ENCODE results near the gene RBM33.

RBM33 gene

GRCh38 chr7:155764438-155764793, 120.0 kb downstream of the RBM33 start:
- Histone ChIP-seq H4K20me1 (peaks cover 8 to 72% (median 33%) of the 10 kb centered on the region in 11 experiments; a peak in 18 of 22 replicates), H3K4me3 (peak overlapping the region in 8 of 10 experiments; percentile 37 to 65 (median 52); a peak in 12 of 20 replicates), H3K27me3 (no peaks in the 10 kb centered on the region), H3K9ac (peak overlapping the region; percentile 74 to 83 (median 81); a peak in 21 of 22 replicates), H3K4me1 (peaks cover 91 to 99% (median 96%) of the 10 kb centered on the region in 10 experiments), H3K9me3 (replicated peaks in 1 of 11) (peaks cover 0 to 31% (median 17%) of the 10 kb centered on the region in 11 experiments; a peak in 18 of 22 replicates), H3K36me3 (peaks cover 48 to 74% (median 64%) of the 10 kb centered on the region in 11 experiments), H3K4me2 (peak overlapping the region; percentile 75 to 99 (median 93)), H3K27ac (peak overlapping the region; percentile 86 to 94 (median 92))
- no peak for TF ChIP-seq Cebpa-rat (IDR thresholded peaks at IDR 0.05)

GRCh38 chr7:155765458-155765857, 121.0 kb downstream of the RBM33 start:
- Histone ChIP-seq H3K4me2 (peak overlapping the region; percentile 75 to 99 (median 93)), H3K9ac (peak overlapping the region in 7 of 11 experiments; percentile 13 to 82 (median 74); a peak in 5 of 22 replicates)

GRCh38 chr7:155766386-155766785, 121.9 kb downstream of the RBM33 start:
- Histone ChIP-seq H3K4me1 (peaks cover 88 to 98% (median 94%) of the 10 kb centered on the region in 10 experiments), H3K27me3 (no peaks in the 10 kb centered on the region), H3K9me3 (replicated peaks in 1 of 11) (peaks cover 0 to 11% (median 0%) of the 10 kb centered on the region in 11 experiments; a peak in 2 of 22 replicates), H3K9ac (peak overlapping the region in 1 of 11 experiments; percentile 82; a peak in 2 of 22 replicates), H3K36me3 (peaks cover 54 to 76% (median 68%) of the 10 kb centered on the region in 11 experiments), H3K4me2 (peak overlapping the region in 4 of 11 experiments; percentile 86 to 97 (median 94); a peak in 6 of 22 replicates), H3K4me3 (no peak overlapping the region), H3K27ac (peak overlapping the region in 2 of 11 experiments; percentile 92 to 94; a peak in 6 of 22 replicates), H4K20me1 (peaks cover 24 to 85% (median 52%) of the 10 kb centered on the region in 11 experiments; a peak in 20 of 22 replicates)
- TF ChIP-seq Cebpa-rat (IDR thresholded peaks at IDR 0.05), result no peak

More at GRCh38 chr7:155765458-155765857, 121.0 kb downstream of the RBM33 start:
- Histone ChIP-seq H3K27ac (peak overlapping the region in 9 of 11 experiments; percentile 86 to 94 (median 92); a peak in 18 of 22 replicates), H3K36me3 (peaks cover 50 to 74% (median 64%) of the 10 kb centered on the region in 11 experiments), H4K20me1 (peaks cover 19 to 83% (median 43%) of the 10 kb centered on the region in 11 experiments; a peak in 19 of 22 replicates), H3K27me3 (no peaks in the 10 kb centered on the region), H3K9me3 (replicated peaks in 1 of 11) (peaks cover 0 to 21% (median 7%) of the 10 kb centered on the region in 11 experiments; a peak in 17 of 22 replicates), H3K4me3 (no peak overlapping the region), H3K4me1 (peaks cover 93 to 99% (median 97%) of the 10 kb centered on the region in 10 experiments)
- TF ChIP-seq Cebpa-rat (IDR thresholded peaks at IDR 0.05), result no peak

GRCh38 chr7:155766966-155767916, 122.8 kb downstream of the RBM33 start:
- Histone ChIP-seq H3K9me3 (replicated peaks in 1 of 11) (0 out of 22 replicates have a peak, but pooled peaks cover 0 to 3% (median 0%) of the 10 kb centered on the region in 11 experiments), H3K9ac (peak overlapping the region in 1 of 11 experiments; percentile 47; a peak in 3 of 22 replicates), H3K4me2 (peak overlapping the region; percentile 23 to 86 (median 73); a peak in 19 of 22 replicates), H3K27ac (peak overlapping the region in 5 of 11 experiments; percentile 14 to 64 (median 30); a peak in 7 of 22 replicates), H3K27me3 (no peaks in the 10 kb centered on the region), H4K20me1 (peaks cover 27 to 86% (median 60%) of the 10 kb centered on the region in 11 experiments; a peak in 21 of 22 replicates), H3K4me3 (no peak overlapping the region), H3K36me3 (peaks cover 62 to 77% (median 72%) of the 10 kb centered on the region in 11 experiments), H3K4me1 (peaks cover 80 to 94% (median 85%) of the 10 kb centered on the region in 10 experiments)
- no peak for TF ChIP-seq Cebpa-rat (IDR thresholded peaks at IDR 0.05)

DNA sequence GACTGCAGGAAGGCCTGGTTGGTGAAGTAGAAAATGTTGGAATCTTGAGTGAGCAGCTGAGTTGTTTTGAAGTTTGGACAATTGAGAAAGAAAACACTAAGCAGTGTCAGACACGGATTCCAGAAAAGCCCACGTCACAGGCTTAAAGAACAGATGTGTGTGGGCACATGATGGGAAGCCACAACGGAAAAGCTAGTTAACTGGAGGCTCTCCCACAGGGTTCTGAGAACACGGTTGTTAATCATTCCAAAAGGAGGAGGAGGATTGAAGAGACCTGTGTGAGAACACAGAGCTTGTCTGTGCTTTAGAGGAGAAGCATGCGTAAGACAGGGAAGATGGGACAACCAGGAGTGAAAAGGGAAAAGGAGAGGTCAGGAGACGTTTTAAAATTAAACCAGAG, 125.2 kb downstream of the RBM33 start:
- H3K36me3 ChIP-seq, result peaks cover 87 to 99% (median 91%) of the 10 kb centered on the region in 11 experiments
- H3K9ac ChIP-seq, result peak overlapping the region; percentile 23 to 82 (median 52); a peak in 16 of 22 replicates

DNA sequence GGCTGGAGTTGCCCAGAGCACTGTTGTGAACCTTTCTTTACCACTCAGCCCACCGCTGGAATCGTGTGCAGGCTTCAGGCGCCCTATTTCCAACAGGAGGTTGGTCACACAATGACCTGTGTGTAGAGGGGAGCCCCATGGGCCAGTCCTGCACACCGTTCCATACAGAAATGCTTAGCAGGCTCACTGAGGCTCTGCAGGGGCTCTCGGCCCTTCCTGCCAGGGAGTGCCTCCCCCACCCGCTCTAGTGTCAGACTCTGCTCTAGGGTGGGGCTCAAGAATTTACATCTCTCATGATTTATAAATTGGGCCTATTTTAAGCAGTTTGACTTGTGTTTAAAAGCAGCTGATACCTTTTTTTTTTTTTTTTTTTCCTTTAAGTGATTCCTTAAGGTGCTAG, 125.8 kb downstream of the RBM33 start:
- Histone ChIP-seq H4K20me1 (peaks cover 35 to 87% (median 65%) of the 10 kb centered on the region in 11 experiments; a peak in 21 of 22 replicates), H3K9ac (peak overlapping the region in 3 of 11 experiments; percentile 3 to 82 (median 55); a peak in 3 of 22 replicates)
- no peak for TF ChIP-seq Cebpa-rat (IDR thresholded peaks at IDR 0.05)

More for the DNA sequence above, 125.2 kb downstream of the RBM33 start:
- H3K9me3 ChIP-seq (replicated peaks in 1 of 11), result no peaks in the 10 kb centered on the region
- H3K4me2 ChIP-seq, result peak overlapping the region; percentile 60 to 86 (median 75)
- H3K27me3 ChIP-seq, result no peaks in the 10 kb centered on the region
- H3K27ac ChIP-seq, result peak overlapping the region; percentile 49 to 80 (median 58); a peak in 20 of 22 replicates
- H4K20me1 ChIP-seq, result peaks cover 35 to 92% (median 67%) of the 10 kb centered on the region in 11 experiments; a peak in 21 of 22 replicates
- no peak for TF ChIP-seq Cebpa-rat (IDR thresholded peaks at IDR 0.05)
- H3K4me3 ChIP-seq, result peak overlapping the region in 3 of 10 experiments; percentile 14 to 28 (median 18); a peak in 1 of 20 replicates
- H3K4me1 ChIP-seq, result peaks cover 55 to 81% (median 61%) of the 10 kb centered on the region in 10 experiments

DNA sequence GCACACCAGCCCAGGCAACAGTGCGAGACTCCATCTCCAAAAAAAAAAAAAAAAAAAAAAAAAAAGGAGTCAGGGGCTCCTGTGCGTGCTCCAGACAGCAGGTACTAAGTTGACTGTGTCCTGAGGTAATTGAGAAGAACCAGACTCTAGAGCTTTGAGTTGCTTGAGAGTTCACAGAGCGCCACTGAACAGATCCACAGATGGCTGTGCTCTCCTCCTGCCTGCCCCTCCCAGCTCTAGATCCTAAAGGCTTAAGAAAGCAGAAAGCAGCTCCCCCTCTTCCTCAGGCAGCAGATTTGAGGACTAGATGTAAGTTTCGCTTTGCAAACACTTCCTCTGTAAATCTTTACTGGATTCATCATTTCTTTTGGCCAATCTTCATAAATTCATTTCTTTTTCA, 129.1 kb downstream of the RBM33 start:
- no peak overlapping the region for H3K9ac ChIP-seq
- peak overlapping the region in 1 of 11 experiments; percentile 32; a peak in 1 of 22 replicates for H3K4me2 ChIP-seq
- H3K27me3 ChIP-seq, result no peaks in the 10 kb centered on the region
- peaks cover 37 to 75% (median 54%) of the 10 kb centered on the region in 11 experiments; a peak in 21 of 22 replicates for H4K20me1 ChIP-seq
- no peak for TF ChIP-seq Cebpa-rat (IDR thresholded peaks at IDR 0.05)
- H3K4me1 ChIP-seq, result peaks cover 22 to 43% (median 24%) of the 10 kb centered on the region in 10 experiments
- peaks cover 94 to 100% (median 95%) of the 10 kb centered on the region in 11 experiments for H3K36me3 ChIP-seq
- H3K27ac ChIP-seq, result no peak overlapping the region
- no peaks in the 10 kb centered on the region for H3K9me3 ChIP-seq (replicated peaks in 1 of 11)
- no peak overlapping the region for H3K4me3 ChIP-seq

More for the DNA sequence above, 125.8 kb downstream of the RBM33 start:
- Histone ChIP-seq H3K9me3 (replicated peaks in 1 of 11) (no peaks in the 10 kb centered on the region), H3K4me1 (peaks cover 50 to 75% (median 55%) of the 10 kb centered on the region in 10 experiments), H3K4me2 (peak overlapping the region; percentile 60 to 86 (median 75); a peak in 20 of 22 replicates), H3K4me3 (no peak overlapping the region), H3K36me3 (peaks cover 91 to 99% (median 92%) of the 10 kb centered on the region in 11 experiments), H3K27ac (peak overlapping the region in 5 of 11 experiments; percentile 58 to 80 (median 66); a peak in 8 of 22 replicates), H3K27me3 (no peaks in the 10 kb centered on the region)

DNA sequence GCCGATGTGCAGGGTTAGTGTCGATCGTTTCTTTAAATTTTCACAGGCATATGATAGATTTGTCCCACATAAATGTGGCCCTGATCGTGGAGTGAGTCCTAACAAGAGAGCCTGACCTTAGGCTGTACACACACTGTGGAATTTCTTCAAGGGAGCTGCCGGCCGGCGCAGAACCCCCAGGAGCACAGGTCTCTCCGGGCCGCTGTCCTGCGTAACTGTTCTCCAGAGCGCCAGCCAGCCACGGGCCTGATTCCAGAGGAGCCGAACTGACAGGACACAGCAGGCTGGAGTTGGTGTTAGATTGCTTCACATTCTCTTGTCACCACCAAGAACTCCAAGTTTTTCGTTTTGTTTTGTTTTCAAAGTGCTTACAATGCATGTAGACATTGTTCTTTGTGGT, 130.5 kb downstream of the RBM33 start:
- no peak overlapping the region for H3K9ac ChIP-seq
- H3K4me2 ChIP-seq, result no peak overlapping the region
- H4K20me1 ChIP-seq, result peaks cover 27 to 72% (median 52%) of the 10 kb centered on the region in 11 experiments; a peak in 21 of 22 replicates
- H3K27me3 ChIP-seq, result no peaks in the 10 kb centered on the region
- H3K36me3 ChIP-seq, result peaks cover 97 to 100% (median 99%) of the 10 kb centered on the region in 11 experiments
- H3K4me1 ChIP-seq, result peaks cover 8 to 29% (median 10%) of the 10 kb centered on the region in 10 experiments
- no peak for TF ChIP-seq Cebpa-rat (IDR thresholded peaks at IDR 0.05)
- H3K4me3 ChIP-seq, result no peak overlapping the region
- H3K9me3 ChIP-seq (replicated peaks in 1 of 11), result no peaks in the 10 kb centered on the region
- no peak overlapping the region for H3K27ac ChIP-seq
